Measurements from ENCODE around the gene JAZF1. TPM values are rescaled to one million over a fixed set of nuclear protein-coding genes. Genes with fewer than 3 reads are reported as not detected.

JAZF1 gene
- total RNA-seq, 1 experiment from 2014 or later, result 9.1 TPM

GRCh38 chr7:28135315-28135714, 45.3 kb downstream of the JAZF1 start:
- no peak for DNase-seq
- no peaks in the 10 kb centered on the region for H4K20me1 ChIP-seq (ENCODE audit: control insufficient read depth, insufficient read depth, insufficient read length)
- WGBS (ENCODE audit: extremely low coverage, insufficient read length, low lambda C conversion rate), result no CpG with 5 or more reads among the region's 4 CpGs

More at GRCh38 chr7:28135315-28135714, 45.3 kb downstream of the JAZF1 start:
- no peaks in the 10 kb centered on the region; the same call in 1 of the 2 replicates for H3K4me1 ChIP-seq (ENCODE audit: insufficient read depth, low read length)
- no peak overlapping the region for H2BK20ac ChIP-seq (ENCODE audit: low read depth, low read length, poor library complexity, severe bottlenecking)
- H3T11ph ChIP-seq (ENCODE audit: low read length), result no peak overlapping the region
- H2AFZ ChIP-seq (ENCODE audit: low read length), result no peak overlapping the region
- H2BK15ac ChIP-seq (ENCODE audit: low read depth, low read length), result no peak overlapping the region
- Mint-ChIP-seq H3K27me3 (ENCODE audit: low read depth) (no peaks in the 10 kb centered on the region), H3K9me3 (no peaks in the 10 kb centered on the region), H3K4me1 (peaks cover 7 to 12% of the 10 kb centered on the region in 2 experiments), H3K4me3 (no peak overlapping the region), H3K36me3 (ENCODE audit: insufficient read depth in 1 of 3, low read depth in 3 of 3) (no peaks in the 10 kb centered on the region), H3K27ac (no peak overlapping the region)
- H2AK5ac ChIP-seq (ENCODE audit: insufficient read length, low read length), result no peak overlapping the region
- no peak overlapping the region for H3K14ac ChIP-seq (ENCODE audit: insufficient read depth, low read length)
- no peak overlapping the region for H4K5ac ChIP-seq (ENCODE audit: insufficient read length, low read depth, low read length)
- no peak overlapping the region for H3K23ac ChIP-seq (ENCODE audit: insufficient read length, low read depth, low read length)
- no peak overlapping the region for H3K4ac ChIP-seq (ENCODE audit: low read depth, low read length)
- no peak overlapping the region for H2BK12ac ChIP-seq (ENCODE audit: insufficient read length, low read depth, low read length)
- no peaks in the 10 kb centered on the region for H3K79me2 ChIP-seq (ENCODE audit: insufficient read depth, low read length)
- no peak overlapping the region for H4K8ac ChIP-seq (replicated peaks; ENCODE audit: insufficient read length, low read depth, low read length)
- H3K23me2 ChIP-seq (ENCODE audit: insufficient read length, low read depth, low read length, poor library complexity, severe bottlenecking), result no peaks in the 10 kb centered on the region
- TF ChIP-seq, protein P1, sequence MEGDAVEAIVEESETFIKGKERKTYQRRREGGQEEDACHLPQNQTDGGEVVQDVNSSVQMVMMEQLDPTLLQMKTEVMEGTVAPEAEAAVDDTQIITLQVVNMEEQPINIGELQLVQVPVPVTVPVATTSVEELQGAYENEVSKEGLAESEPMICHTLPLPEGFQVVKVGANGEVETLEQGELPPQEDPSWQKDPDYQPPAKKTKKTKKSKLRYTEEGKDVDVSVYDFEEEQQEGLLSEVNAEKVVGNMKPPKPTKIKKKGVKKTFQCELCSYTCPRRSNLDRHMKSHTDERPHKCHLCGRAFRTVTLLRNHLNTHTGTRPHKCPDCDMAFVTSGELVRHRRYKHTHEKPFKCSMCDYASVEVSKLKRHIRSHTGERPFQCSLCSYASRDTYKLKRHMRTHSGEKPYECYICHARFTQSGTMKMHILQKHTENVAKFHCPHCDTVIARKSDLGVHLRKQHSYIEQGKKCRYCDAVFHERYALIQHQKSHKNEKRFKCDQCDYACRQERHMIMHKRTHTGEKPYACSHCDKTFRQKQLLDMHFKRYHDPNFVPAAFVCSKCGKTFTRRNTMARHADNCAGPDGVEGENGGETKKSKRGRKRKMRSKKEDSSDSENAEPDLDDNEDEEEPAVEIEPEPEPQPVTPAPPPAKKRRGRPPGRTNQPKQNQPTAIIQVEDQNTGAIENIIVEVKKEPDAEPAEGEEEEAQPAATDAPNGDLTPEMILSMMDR (conservative IDR thresholded peaks at IDR 0.05), result no peak
- no peak overlapping the region for H3K9ac ChIP-seq (ENCODE audit: extremely low read depth, insufficient read length, low read length)
- no peak overlapping the region for H4K91ac ChIP-seq (ENCODE audit: insufficient read length, low read depth, low read length)
- no peak overlapping the region for H2BK120ac ChIP-seq (ENCODE audit: low read depth, low read length, poor library complexity, severe bottlenecking)
- no peak overlapping the region for H3K56ac ChIP-seq (ENCODE audit: insufficient read length, low read depth, low read length)
- no peaks in the 10 kb centered on the region for H3K9me3 ChIP-seq (ENCODE audit: control insufficient read depth, low read depth, low read length)
- no peaks in the 10 kb centered on the region for H3K27me3 ChIP-seq (ENCODE audit: insufficient read depth, low read length)
- no peak overlapping the region for H3K4me2 ChIP-seq (ENCODE audit: insufficient read depth, insufficient read length, low read length)
- no peak overlapping the region for H3K18ac ChIP-seq (ENCODE audit: insufficient read length, low read depth, low read length)
- H2BK5ac ChIP-seq (ENCODE audit: insufficient read length, low read length), result no peak overlapping the region
- no peak overlapping the region for H3K27ac ChIP-seq (ENCODE audit: insufficient read length, low read depth, low read length)
- no peaks in the 10 kb centered on the region for H3K79me1 ChIP-seq (ENCODE audit: insufficient read depth, low read depth, low read length, poor library complexity, severe bottlenecking)
